ENCODE data around the gene MFSD6.

The MFSD6 gene

GRCh38 chr2:190440113-190440512 is 32.0 kb downstream of the MFSD6 start:
- no peak for DNase-seq (ENCODE audit: low read depth in 2 of 2)

GRCh38 chr2:190441564-190441963 is 33.4 kb downstream of the MFSD6 start:
- DNase-seq (ENCODE audit: low read depth in 2 of 2) = no peak

- DNase-seq (ENCODE audit: low read depth in 2 of 2) = no peak
These were observed 34.9 kb downstream of the MFSD6 start for GRCh38 chr2:190443055-190443454.

- no peak for DNase-seq (ENCODE audit: low read depth in 2 of 2)
These were observed 35.8 kb downstream of the MFSD6 start for GRCh38 chr2:190443778-190444481.

GRCh38 chr2:190444976-190445375 is 36.8 kb downstream of the MFSD6 start:
- no peak for DNase-seq (ENCODE audit: low read depth in 2 of 2)

- no peak for DNase-seq (ENCODE audit: low read depth in 2 of 2)
These were observed 38.0 kb downstream of the MFSD6 start for GRCh38 chr2:190446193-190446592.

GRCh38 chr2:190446750-190447516 is 38.8 kb downstream of the MFSD6 start:
- DNase-seq (ENCODE audit: low read depth in 2 of 2) = no peak

GRCh38 chr2:190447766-190448165 is 39.6 kb downstream of the MFSD6 start:
- DNase-seq (ENCODE audit: low read depth in 2 of 2) = no peak

- DNase-seq (ENCODE audit: low read depth in 2 of 2) = no peak
These were observed 41.8 kb downstream of the MFSD6 start for GRCh38 chr2:190449925-190450324.

GRCh38 chr2:190450363-190450762 is 42.2 kb downstream of the MFSD6 start:
- no peak for DNase-seq (ENCODE audit: low read depth in 2 of 2)

GRCh38 chr2:190451561-190452176 is 43.5 kb downstream of the MFSD6 start:
- no peak for DNase-seq (ENCODE audit: low read depth in 2 of 2)

GRCh38 chr2:190452433-190452832 is 44.3 kb downstream of the MFSD6 start:
- DNase-seq (ENCODE audit: low read depth in 2 of 2) = no peak

GRCh38 chr2:190454795-190455194 is 46.6 kb downstream of the MFSD6 start:
- no peak for DNase-seq (ENCODE audit: low read depth in 2 of 2)

- DNase-seq (ENCODE audit: low read depth in 2 of 2) = no peak
These were observed 47.4 kb downstream of the MFSD6 start for GRCh38 chr2:190455358-190456095.

GRCh38 chr2:190456833-190457232 is 48.7 kb downstream of the MFSD6 start:
- DNase-seq (ENCODE audit: low read depth in 2 of 2) = no peak

- no peak for DNase-seq (ENCODE audit: low read depth in 2 of 2)
These were observed 49.1 kb downstream of the MFSD6 start for GRCh38 chr2:190457256-190457655.

- no peak for DNase-seq (ENCODE audit: low read depth in 2 of 2)
These were observed 50.4 kb downstream of the MFSD6 start for GRCh38 chr2:190458352-190459107.

- no peak for DNase-seq (ENCODE audit: low read depth in 2 of 2)
These were observed 51.7 kb downstream of the MFSD6 start for GRCh38 chr2:190459881-190460280.

- no peak for DNase-seq (ENCODE audit: low read depth in 2 of 2)
These were observed 52.3 kb downstream of the MFSD6 start for GRCh38 chr2:190460487-190460886.

GRCh38 chr2:190462181-190462580 is 54.0 kb downstream of the MFSD6 start:
- DNase-seq (ENCODE audit: low read depth in 2 of 2) = no peak

- DNase-seq (ENCODE audit: low read depth in 2 of 2) = no peak
These were observed 54.5 kb downstream of the MFSD6 start for GRCh38 chr2:190462611-190463010.
